ENCODE measurements around the gene MUL1. TPM values are rescaled to one million over a fixed set of nuclear protein-coding genes. Genes with fewer than 3 reads are reported as not detected.
A peak's percentile ranks its signal among the peaks of the same experiment; 100 is the strongest.

The MUL1 gene
- total and polyA plus RNA-seq, 5 donors: 22.1 to 42.1 (median 36.8) TPM

GRCh38 chr1:20494609-20495311 is 13.2 kb downstream of the MUL1 start:
- DNase-seq (no peak), ATAC-seq (peak in 1 of 2 donors; percentile 22)
- H3K27me3 ChIP-seq (ENCODE audit: control insufficient read depth, insufficient read depth): no peaks in the 10 kb centered on the region
- H3K4me3 ChIP-seq (ENCODE audit: low read length): no peak overlapping the region
- no peaks in the 10 kb centered on the region for H3K4me1 ChIP-seq (ENCODE audit: control insufficient read depth, insufficient read depth, low read length)
- intact Hi-C loops (cut with DNase I): loop anchor here in 3 of 4 donors (2.0 to 10.0 kb wide), 4 partner anchors 117 to 580 kb away; no protein-coding TSS in a partner anchor
- no peaks in the 10 kb centered on the region for H3K9me3 ChIP-seq (ENCODE audit: control insufficient read depth, low read length)
- WGBS: 55% methylated on average over 5 of the region's 5 CpGs
- H3K27ac ChIP-seq (ENCODE audit: low read length): no peak overlapping the region

GRCh38 chr1:20493839-20494608 is 13.9 kb downstream of the MUL1 start:
- whole genome bisulfite sequencing: 3% methylated on average over 16 of the region's 16 CpGs
- Histone ChIP-seq H3K4me3 (ENCODE audit: low read length) (no peak overlapping the region), H3K9me3 (ENCODE audit: control insufficient read depth, low read length) (no peaks in the 10 kb centered on the region), H3K27me3 (ENCODE audit: control insufficient read depth, insufficient read depth) (no peaks in the 10 kb centered on the region), H3K27ac (ENCODE audit: low read length) (no peak overlapping the region), H3K4me1 (ENCODE audit: control insufficient read depth, insufficient read depth, low read length) (no peaks in the 10 kb centered on the region)
- intact Hi-C loops (cut with DNase I): loop anchor here (2.0 to 10.0 kb wide), 6 partner anchors 117 to 579 kb away; no protein-coding TSS in a partner anchor
- peak; percentile 82 to 88 for ATAC-seq
- DNase-seq: peak; percentile 80 to 94 (median 91)

DNA sequence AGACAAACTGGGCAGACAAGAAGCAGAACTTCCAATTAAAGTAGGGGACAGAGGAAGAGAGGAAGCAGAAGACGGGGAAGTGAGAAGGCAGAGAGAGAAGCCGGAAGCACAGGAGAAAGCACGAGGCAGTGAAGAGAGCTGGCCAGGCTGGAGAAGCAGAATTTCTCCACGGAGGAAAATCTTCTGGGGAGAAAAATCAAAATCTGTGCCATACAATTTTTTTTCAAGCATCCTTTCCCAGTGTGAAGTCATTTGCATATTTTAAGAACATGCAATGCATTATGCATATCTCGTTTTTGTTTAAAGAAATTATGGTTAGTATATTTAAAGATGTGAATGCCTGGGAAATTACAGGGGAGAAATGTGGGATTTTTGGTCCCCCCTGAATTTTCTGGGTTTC is 14.6 kb downstream of the MUL1 start:
- H3K9me3 ChIP-seq (ENCODE audit: control insufficient read depth, low read length): no peaks in the 10 kb centered on the region
- DNase-seq (no peak), ATAC-seq (no peak)
- no peaks in the 10 kb centered on the region for H3K4me1 ChIP-seq (ENCODE audit: control insufficient read depth, insufficient read depth, low read length)
- no peak overlapping the region for H3K27ac ChIP-seq (ENCODE audit: low read length)
- 27% methylated on average over 5 of the region's 5 CpGs for whole genome bisulfite sequencing
- no peaks in the 10 kb centered on the region for H3K27me3 ChIP-seq (ENCODE audit: control insufficient read depth, insufficient read depth)
- intact Hi-C loops (cut with DNase I): loop anchor here (2.0 to 10.0 kb wide), 5 partner anchors 116 to 579 kb away; no protein-coding TSS in a partner anchor
- no peak overlapping the region for H3K4me3 ChIP-seq (ENCODE audit: low read length)

DNA sequence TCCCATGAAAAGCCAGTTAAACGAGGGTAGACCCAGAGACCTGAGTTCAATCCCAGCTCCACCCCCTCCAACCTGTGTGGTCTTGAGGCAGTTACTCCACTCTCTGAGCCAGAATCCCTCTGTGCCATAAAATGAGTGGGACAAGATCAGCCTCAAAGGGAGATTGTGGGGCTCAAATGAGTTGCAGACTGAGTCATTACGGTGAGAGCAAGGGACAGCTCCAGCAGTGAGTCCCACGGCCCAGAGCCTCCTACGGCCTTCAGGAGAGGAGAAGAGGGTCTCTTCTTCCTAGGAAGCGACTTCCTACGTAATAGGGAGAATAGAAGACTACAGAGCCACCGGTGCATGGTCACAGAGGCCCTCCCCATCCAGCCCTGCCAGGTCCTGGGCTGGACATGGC is 15.2 kb downstream of the MUL1 start:
- Histone ChIP-seq H3K27ac (ENCODE audit: low read length) (no peak overlapping the region), H3K4me1 (ENCODE audit: control insufficient read depth, insufficient read depth, low read length) (no peaks in the 10 kb centered on the region), H3K27me3 (ENCODE audit: control insufficient read depth, insufficient read depth) (no peaks in the 10 kb centered on the region), H3K4me3 (ENCODE audit: low read length) (no peak overlapping the region), H3K9me3 (ENCODE audit: control insufficient read depth, low read length) (no peaks in the 10 kb centered on the region)
- intact Hi-C loops (cut with DNase I): loop anchor here (2.0 to 10.0 kb wide), 5 partner anchors 115 to 578 kb away; no protein-coding TSS in a partner anchor
- 66% methylated on average over 7 of the region's 7 CpGs for WGBS
- DNase-seq (no peak), ATAC-seq (no peak)

GRCh38 chr1:20491866-20492265 is 16.1 kb downstream of the MUL1 start:
- WGBS: 70% methylated on average over 7 of the region's 7 CpGs
- no peaks in the 10 kb centered on the region for H3K4me1 ChIP-seq (ENCODE audit: control insufficient read depth, insufficient read depth, low read length)
- H3K9me3 ChIP-seq (ENCODE audit: control insufficient read depth, low read length): no peaks in the 10 kb centered on the region
- no peak for DNase-seq
- intact Hi-C loops (cut with DNase I): loop anchor here (2.0 to 10.0 kb wide), 5 partner anchors 115 to 577 kb away; no protein-coding TSS in a partner anchor
- H3K27me3 ChIP-seq (ENCODE audit: control insufficient read depth, insufficient read depth): no peaks in the 10 kb centered on the region
- no peak overlapping the region for H3K27ac ChIP-seq (ENCODE audit: low read length)
- ATAC-seq: no peak
- no peak overlapping the region for H3K4me3 ChIP-seq (ENCODE audit: low read length)

GRCh38 chr1:20491178-20491577 is 16.8 kb downstream of the MUL1 start:
- ATAC-seq (no peak), DNase-seq (no peak)
- no peak overlapping the region for H3K27ac ChIP-seq (ENCODE audit: low read length)
- WGBS: 53% methylated on average over 6 of the region's 6 CpGs
- intact Hi-C loops (cut with DNase I): loop anchor here in 3 of 4 donors (5.0 to 10.0 kb wide), 3 partner anchors 114 to 576 kb away; no protein-coding TSS in a partner anchor
- H3K27me3 ChIP-seq (ENCODE audit: control insufficient read depth, insufficient read depth): no peaks in the 10 kb centered on the region
- no peak overlapping the region for H3K4me3 ChIP-seq (ENCODE audit: low read length)
- H3K4me1 ChIP-seq (ENCODE audit: control insufficient read depth, insufficient read depth, low read length): no peaks in the 10 kb centered on the region
- no peaks in the 10 kb centered on the region for H3K9me3 ChIP-seq (ENCODE audit: control insufficient read depth, low read length)

GRCh38 chr1:20487236-20487590 is 20.7 kb downstream of the MUL1 start:
- Histone ChIP-seq H3K9me3 (ENCODE audit: control insufficient read depth, low read length) (no peaks in the 10 kb centered on the region), H3K4me1 (ENCODE audit: control insufficient read depth, insufficient read depth, low read length) (no peaks in the 10 kb centered on the region), H3K4me3 (ENCODE audit: low read length) (no peak overlapping the region), H3K27ac (ENCODE audit: low read length) (no peak overlapping the region), H3K27me3 (ENCODE audit: control insufficient read depth, insufficient read depth) (no peaks in the 10 kb centered on the region)
- no peak for ATAC-seq
- DNase-seq: no peak
- 11% methylated on average over 4 of the region's 4 CpGs for WGBS
- intact Hi-C loops (cut with DNase I): loop anchor here in 1 of 4 donors (10.0 kb wide), 1 partner anchor 102 kb away; no protein-coding TSS in a partner anchor

DNA sequence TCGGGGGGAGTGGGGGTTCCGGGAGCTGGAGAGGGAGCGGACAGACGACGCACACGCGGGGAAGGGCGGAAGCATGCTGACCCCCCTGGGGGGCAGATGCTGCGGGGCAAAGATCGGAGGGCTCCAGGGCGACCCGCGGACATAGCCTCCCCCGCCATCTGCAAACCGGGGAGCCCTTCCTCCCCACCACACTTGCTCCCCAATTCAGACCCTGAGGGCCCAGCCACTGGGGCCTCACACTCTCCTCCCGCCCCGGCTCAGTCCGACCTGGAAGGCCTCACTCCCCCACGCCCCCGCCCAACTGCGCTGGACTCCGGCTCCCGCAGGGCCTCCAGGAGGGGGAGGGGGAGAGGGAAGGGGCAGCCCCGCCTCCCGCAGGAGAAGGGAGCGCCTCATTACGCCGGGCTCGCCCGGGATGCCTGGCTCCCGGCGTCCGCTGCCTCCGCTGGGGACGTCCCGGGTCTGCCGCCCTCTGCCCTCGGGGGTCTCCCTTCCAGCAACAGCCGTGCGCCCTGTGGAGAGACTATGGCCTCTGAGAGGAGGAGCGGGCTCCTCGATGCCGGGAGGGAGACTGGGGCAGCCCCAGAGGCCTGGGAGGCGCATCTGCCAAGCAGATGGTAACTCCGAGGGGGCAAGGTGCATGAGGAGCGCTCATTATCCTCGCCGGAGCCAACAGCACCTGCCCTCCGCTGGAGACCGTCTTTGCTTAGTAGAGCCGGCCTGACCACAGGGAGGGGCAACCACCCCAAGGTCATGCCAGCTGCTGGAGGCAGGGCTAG is 21.3 kb downstream of the MUL1 start:
- Histone ChIP-seq H3K4me1 (ENCODE audit: control insufficient read depth, insufficient read depth, low read length) (no peaks in the 10 kb centered on the region), H3K9me3 (ENCODE audit: control insufficient read depth, low read length) (no peaks in the 10 kb centered on the region), H3K27me3 (ENCODE audit: control insufficient read depth, insufficient read depth) (no peaks in the 10 kb centered on the region), H3K27ac (ENCODE audit: low read length) (peak overlapping the region; percentile 5), H3K4me3 (ENCODE audit: low read length) (peak overlapping the region; percentile 64)
- intact Hi-C loops (cut with DNase I): loop anchor here in 1 of 4 donors (10.0 kb wide), 1 partner anchor 102 kb away; no protein-coding TSS in a partner anchor
- DNase-seq: peak; percentile 77 to 92 (median 90)
- ATAC-seq: peak; percentile 78 to 83
- 1% methylated on average over 50 of the region's 51 CpGs for WGBS

GRCh38 chr1:20485527-20486456 is 22.2 kb downstream of the MUL1 start, which contains the start of gene CAMK2N1:
TSS of gene CAMK2N1 (minus strand) at chr1:20486210. CDS start at chr1:20485379, 831 bp downstream.
- intact Hi-C loops (cut with DNase I): loop anchor here in 1 of 4 donors (10.0 kb wide), 1 partner anchor 101 kb away; no protein-coding TSS in a partner anchor
- H3K27me3 ChIP-seq (ENCODE audit: control insufficient read depth, insufficient read depth): no peaks in the 10 kb centered on the region
- no peaks in the 10 kb centered on the region for H3K4me1 ChIP-seq (ENCODE audit: control insufficient read depth, insufficient read depth, low read length)
- no peaks in the 10 kb centered on the region for H3K9me3 ChIP-seq (ENCODE audit: control insufficient read depth, low read length)
- under 1% methylated on average over 103 of the region's 104 CpGs for WGBS
- H3K27ac ChIP-seq (ENCODE audit: low read length): peak within 1 kb of the TSS; percentile 22
- peak; percentile 73 to 92 (median 92) for DNase-seq
- peak; percentile 87 for ATAC-seq
- peak within 1 kb of the TSS; percentile 64 for H3K4me3 ChIP-seq (ENCODE audit: low read length)

All from right cardiac atrium (tissue), 5 donors.